Gastroesophageal sphincter (tissue), 3 donors: ENCODE measurements around the gene TMEM178B.

ENCODE experiments used
- CTCF ChIP-seq, 4 experiments: fragments of 200-600 bp in 2 of 4; fragments of 450-650 bp in 2 of 4; sonication (generic) in 1 of 4; IDR thresholded peaks; one replicate each; pipeline ENCODE4 v1.5.1; 2017 to 2019; ENCODE audit warnings: antibody characterized with exemption in 4 of 4, mild to moderate bottlenecking in 2 of 4, moderate library complexity in 2 of 4
- EP300 ChIP-seq: sonication (generic); formaldehyde crosslinking; IDR thresholded peaks from one replicate; pipeline ENCODE4 v1.6.1; 2017; ENCODE audit warnings: antibody characterized with exemption, mild to moderate bottlenecking
- POLR2A ChIP-seq, 2 donors: fragments of 450-650 bp; IDR thresholded peaks; one replicate each; pipeline ENCODE4 v1.6.1; 2017; ENCODE audit warnings: antibody characterized with exemption in 2 of 2, mild to moderate bottlenecking in 2 of 2, moderate library complexity in 1 of 2
- POLR2AphosphoS5 ChIP-seq: sonication (generic); formaldehyde crosslinking; IDR thresholded peaks from one replicate; pipeline ENCODE4 v1.6.1; 2017; ENCODE audit warnings: antibody characterized with exemption

GRCh38 chr7:141486959-141487358, 413.1 kb downstream of the TMEM178B start:
- TF ChIP-seq CTCF (IDR thresholded peaks at IDR 0.05) (no peak), POLR2AphosphoS5 (no peak), EP300 (no peak), POLR2A (IDR thresholded peaks at IDR 0.05) (no peak)
